ENCODE data around the gene ARHGAP24. TPM values are rescaled to one million over a fixed set of nuclear protein-coding genes. Genes with fewer than 3 reads are reported as not detected.

Gene ARHGAP24
- total and polyA plus RNA-seq, 2 donors (not counting 1 experiment from before 2014, with no cell fraction given): 48.4 to 141 TPM

- H3K9ac ChIP-seq (ENCODE audit: low read length): no peak overlapping the region
- H2AFZ ChIP-seq (ENCODE audit: insufficient read depth, low read depth, low read length, poor library complexity, severe bottlenecking): no peak overlapping the region
- H3K27me3 ChIP-seq (replicated peaks in 1 of 4; ENCODE audit: control extremely low read depth in 1 of 4, control insufficient read depth in 3 of 4, insufficient read depth in 4 of 4, low read length in 3 of 4): no peaks in the 10 kb centered on the region
- H3K79me2 ChIP-seq (ENCODE audit: control insufficient read depth, insufficient read depth, low read length): peaks cover 34% of the 10 kb centered on the region
- no peak for TF ChIP-seq CTCF (IDR thresholded peaks at IDR 0.05)
- no peak for TF ChIP-seq EZH2 (IDR thresholded peaks at IDR 0.05; ENCODE audit: borderline replicate concordance, insufficient read depth, low read depth, low read length, poor library complexity, severe bottlenecking)
- WGBS (ENCODE audit: insufficient coverage): 100% methylated on average over 1 of the region's 5 CpGs
- H3K27ac Mint-ChIP-seq: peak overlapping the region; percentile 59
- H3K4me1 ChIP-seq (ENCODE audit: control insufficient read depth in 2 of 2, insufficient read depth in 2 of 2, low read length in 2 of 2): peaks cover 5 to 28% of the 10 kb centered on the region in 2 donors
- H3K36me3 ChIP-seq (replicated peaks in 1 of 2; ENCODE audit: control extremely low read depth in 1 of 2, control insufficient read depth in 1 of 2, extremely low read depth in 1 of 2, insufficient read depth in 2 of 2, low read length in 1 of 2): peaks cover 0 to 5% of the 10 kb centered on the region in 2 experiments
- no peak overlapping the region for H3K4me3 ChIP-seq (ENCODE audit: control extremely low read depth in 1 of 5, extremely low read depth in 1 of 5, insufficient read depth in 1 of 5, low read depth in 2 of 5, low read length in 4 of 5)
- intact Hi-C loops (cut with micrococcal nuclease): loop anchor here (10.0 kb wide), 1 partner anchor 140 kb away; no protein-coding TSS in a partner anchor
- POLR2A ChIA-PET: no interaction called here
- CTCF ChIA-PET: interaction anchor here (1.4 kb wide), 1 partner anchor 30 kb away, joined by 3 read pairs; no protein-coding TSS in a partner anchor
- no peak overlapping the region for H3K27ac ChIP-seq (ENCODE audit: low read length in 2 of 2)
- H3K4me3 Mint-ChIP-seq: no peak overlapping the region
- H3K4me2 ChIP-seq (replicated peaks; ENCODE audit: low read depth, low read length, poor library complexity, severe bottlenecking): no peak overlapping the region
- DNase-seq (no peak), ATAC-seq (ENCODE audit: low read depth) (no peak)
- peaks cover 37% of the 10 kb centered on the region for H3K4me1 Mint-ChIP-seq
- peaks cover 0 to 5% (median 3%) of the 10 kb centered on the region in 3 donors for H3K9me3 ChIP-seq (ENCODE audit: control extremely low read depth in 1 of 3, control insufficient read depth in 2 of 3, insufficient read depth in 1 of 3, low read length in 2 of 3)
- H3K9me3 Mint-ChIP-seq (ENCODE audit: insufficient read depth): peaks cover 2% of the 10 kb centered on the region
- no peaks in the 10 kb centered on the region for H3K27me3 Mint-ChIP-seq
- H4K20me1 ChIP-seq (ENCODE audit: control insufficient read depth, insufficient read depth, low read length, poor library complexity, severe bottlenecking): peaks cover 9% of the 10 kb centered on the region
Measured at GRCh38 chr4:85824166-85824945, 349.4 kb downstream of the ARHGAP24 start.

- Histone ChIP-seq H3K4me3 (ENCODE audit: control extremely low read depth in 1 of 5, extremely low read depth in 1 of 5, insufficient read depth in 1 of 5, low read depth in 2 of 5, low read length in 4 of 5) (no peak overlapping the region), H3K79me2 (ENCODE audit: control insufficient read depth, insufficient read depth, low read length) (peaks cover 35% of the 10 kb centered on the region), H2AFZ (ENCODE audit: insufficient read depth, low read depth, low read length, poor library complexity, severe bottlenecking) (no peak overlapping the region), H3K9ac (ENCODE audit: low read length) (no peak overlapping the region), H3K4me1 (ENCODE audit: control insufficient read depth in 2 of 2, insufficient read depth in 2 of 2, low read length in 2 of 2) (peaks cover 5 to 28% of the 10 kb centered on the region in 2 donors), H3K36me3 (replicated peaks in 1 of 2; ENCODE audit: control extremely low read depth in 1 of 2, control insufficient read depth in 1 of 2, extremely low read depth in 1 of 2, insufficient read depth in 2 of 2, low read length in 1 of 2) (no peaks in the 10 kb centered on the region), H3K27me3 (replicated peaks in 1 of 4; ENCODE audit: control extremely low read depth in 1 of 4, control insufficient read depth in 3 of 4, insufficient read depth in 4 of 4, low read length in 3 of 4) (no peaks in the 10 kb centered on the region), H3K4me2 (replicated peaks; ENCODE audit: low read depth, low read length, poor library complexity, severe bottlenecking) (peak overlapping the region; percentile 17), H4K20me1 (ENCODE audit: control insufficient read depth, insufficient read depth, low read length, poor library complexity, severe bottlenecking) (peaks cover 4% of the 10 kb centered on the region), H3K9me3 (ENCODE audit: control extremely low read depth in 1 of 3, control insufficient read depth in 2 of 3, insufficient read depth in 1 of 3, low read length in 2 of 3) (no peaks in the 10 kb centered on the region), H3K27ac (ENCODE audit: low read length in 2 of 2) (peak overlapping the region in 1 of 2 donors; percentile 25)
- intact Hi-C loops (cut with micrococcal nuclease): loop anchor here (10.0 kb wide), 1 partner anchor 139 kb away; no protein-coding TSS in a partner anchor
- no peaks in the 10 kb centered on the region for H3K9me3 Mint-ChIP-seq (ENCODE audit: insufficient read depth)
- H3K4me3 Mint-ChIP-seq: no peak overlapping the region
- ATAC-seq (ENCODE audit: low read depth): no peak
- TF ChIP-seq CTCF (IDR thresholded peaks at IDR 0.05): no peak
- no peak for TF ChIP-seq EZH2 (IDR thresholded peaks at IDR 0.05; ENCODE audit: borderline replicate concordance, insufficient read depth, low read depth, low read length, poor library complexity, severe bottlenecking)
- peaks cover 42% of the 10 kb centered on the region for H3K4me1 Mint-ChIP-seq
- POLR2A ChIA-PET: no interaction called here
- no peak for DNase-seq
- H3K27me3 Mint-ChIP-seq: no peaks in the 10 kb centered on the region
- peak overlapping the region; percentile 13 for H3K27ac Mint-ChIP-seq
- WGBS (ENCODE audit: insufficient coverage): 19% methylated on average over 4 of the region's 7 CpGs
- CTCF ChIA-PET: no interaction called here
Measured at GRCh38 chr4:85826060-85826678, 351.2 kb downstream of the ARHGAP24 start.
